ENCODE results near the gene CAPN12. TPM values are rescaled to one million over a fixed set of nuclear protein-coding genes. Genes with fewer than 3 reads are reported as not detected.

Gene CAPN12
- total and polyA plus RNA-seq, 10 of the 15 experiments (the other 5 are each of a cell fraction or from before 2014, with no cell fraction given), result 0.64 to 4.6 (median 2.0) TPM

DNA sequence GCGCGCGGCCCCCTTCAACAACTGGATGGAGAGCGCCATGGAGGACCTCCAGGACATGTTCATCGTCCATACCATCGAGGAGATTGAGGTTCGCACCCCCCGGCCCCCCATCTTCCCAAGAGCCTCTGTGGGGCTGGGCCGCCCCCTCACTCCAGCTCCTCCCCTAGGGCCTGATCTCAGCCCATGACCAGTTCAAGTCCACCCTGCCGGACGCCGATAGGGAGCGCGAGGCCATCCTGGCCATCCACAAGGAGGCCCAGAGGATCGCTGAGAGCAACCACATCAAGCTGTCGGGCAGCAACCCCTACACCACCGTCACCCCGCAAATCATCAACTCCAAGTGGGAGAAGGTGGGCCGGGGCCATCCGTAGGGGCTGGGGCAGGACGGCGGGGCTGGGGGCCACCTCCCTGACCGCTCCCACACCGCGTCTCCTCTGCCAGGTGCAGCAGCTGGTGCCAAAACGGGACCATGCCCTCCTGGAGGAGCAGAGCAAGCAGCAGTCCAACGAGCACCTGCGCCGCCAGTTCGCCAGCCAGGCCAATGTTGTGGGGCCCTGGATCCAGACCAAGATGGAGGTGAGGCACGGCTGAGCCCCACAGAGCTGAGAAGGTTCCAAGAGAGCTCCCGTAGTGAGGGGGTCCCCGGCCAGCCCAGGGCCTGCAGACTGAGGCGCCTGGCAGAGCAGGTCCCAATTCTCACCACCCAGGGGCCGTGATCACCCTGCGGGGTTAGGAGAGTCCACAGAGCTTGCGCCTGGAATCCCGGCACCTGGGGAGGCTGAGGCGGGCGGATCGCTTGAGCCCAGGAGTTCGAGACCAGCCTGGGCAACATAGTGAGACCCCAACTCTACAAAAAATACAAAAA lies 20.1 kb downstream of the CAPN12 start (continued):
- TF ChIP-seq, protein P1, sequence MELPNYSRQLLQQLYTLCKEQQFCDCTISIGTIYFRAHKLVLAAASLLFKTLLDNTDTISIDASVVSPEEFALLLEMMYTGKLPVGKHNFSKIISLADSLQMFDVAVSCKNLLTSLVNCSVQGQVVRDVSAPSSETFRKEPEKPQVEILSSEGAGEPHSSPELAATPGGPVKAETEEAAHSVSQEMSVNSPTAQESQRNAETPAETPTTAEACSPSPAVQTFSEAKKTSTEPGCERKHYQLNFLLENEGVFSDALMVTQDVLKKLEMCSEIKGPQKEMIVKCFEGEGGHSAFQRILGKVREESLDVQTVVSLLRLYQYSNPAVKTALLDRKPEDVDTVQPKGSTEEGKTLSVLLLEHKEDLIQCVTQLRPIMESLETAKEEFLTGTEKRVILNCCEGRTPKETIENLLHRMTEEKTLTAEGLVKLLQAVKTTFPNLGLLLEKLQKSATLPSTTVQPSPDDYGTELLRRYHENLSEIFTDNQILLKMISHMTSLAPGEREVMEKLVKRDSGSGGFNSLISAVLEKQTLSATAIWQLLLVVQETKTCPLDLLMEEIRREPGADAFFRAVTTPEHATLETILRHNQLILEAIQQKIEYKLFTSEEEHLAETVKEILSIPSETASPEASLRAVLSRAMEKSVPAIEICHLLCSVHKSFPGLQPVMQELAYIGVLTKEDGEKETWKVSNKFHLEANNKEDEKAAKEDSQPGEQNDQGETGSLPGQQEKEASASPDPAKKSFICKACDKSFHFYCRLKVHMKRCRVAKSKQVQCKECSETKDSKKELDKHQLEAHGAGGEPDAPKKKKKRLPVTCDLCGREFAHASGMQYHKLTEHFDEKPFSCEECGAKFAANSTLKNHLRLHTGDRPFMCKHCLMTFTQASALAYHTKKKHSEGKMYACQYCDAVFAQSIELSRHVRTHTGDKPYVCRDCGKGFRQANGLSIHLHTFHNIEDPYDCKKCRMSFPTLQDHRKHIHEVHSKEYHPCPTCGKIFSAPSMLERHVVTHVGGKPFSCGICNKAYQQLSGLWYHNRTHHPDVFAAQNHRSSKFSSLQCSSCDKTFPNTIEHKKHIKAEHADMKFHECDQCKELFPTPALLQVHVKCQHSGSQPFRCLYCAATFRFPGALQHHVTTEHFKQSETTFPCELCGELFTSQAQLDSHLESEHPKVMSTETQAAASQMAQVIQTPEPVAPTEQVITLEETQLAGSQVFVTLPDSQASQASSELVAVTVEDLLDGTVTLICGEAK (IDR thresholded peaks at IDR 0.05; ENCODE audit: borderline replicate concordance), result no peak
- no peak for TF ChIP-seq SIX5 (IDR thresholded peaks at IDR 0.05; ENCODE audit: low read depth, low read length, severe bottlenecking)
- TF ChIP-seq IRF4 (IDR thresholded peaks at IDR 0.05; ENCODE audit: low read depth, low read length), result no peak
- TF ChIP-seq SP1 (IDR thresholded peaks at IDR 0.05; ENCODE audit: low read depth, low read length), result no peak
- TF ChIP-seq MEF2A (IDR thresholded peaks at IDR 0.05; ENCODE audit: insufficient read depth, low read depth, low read length), result no peak
- TF ChIP-seq RCOR1 (conservative IDR thresholded peaks at IDR 0.05; ENCODE audit: low read depth, low read length), result no peak

DNA sequence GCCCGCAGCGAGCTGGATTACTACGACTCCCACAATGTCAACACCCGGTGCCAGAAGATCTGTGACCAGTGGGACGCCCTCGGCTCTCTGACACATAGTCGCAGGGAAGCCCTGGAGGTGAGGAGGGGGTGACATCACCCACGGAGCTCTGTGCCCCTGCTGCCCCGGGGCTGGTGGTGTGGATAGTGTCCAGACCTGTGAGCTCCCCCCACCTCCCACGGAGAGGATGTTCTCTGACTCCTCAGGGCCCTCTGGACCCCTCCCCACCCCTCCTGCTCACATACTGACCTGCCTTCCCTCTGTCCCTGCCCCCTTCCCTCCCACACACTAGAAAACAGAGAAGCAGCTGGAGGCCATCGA lies 20.7 kb downstream of the CAPN12 start:
- intact Hi-C loops (cut with micrococcal nuclease; ENCODE audit: unreplicated experiment) (no loop called here), in situ Hi-C loops (cut with MboI) (no loop called here)
- Histone ChIP-seq H3K4me2 (ENCODE audit: control insufficient read depth, insufficient read depth) (no peak overlapping the region), H3K36me3 (ENCODE audit: control insufficient read depth in 2 of 2, insufficient read depth in 2 of 2, low read length in 1 of 2) (peaks cover 21 to 46% of the 10 kb centered on the region in 2 experiments), H3K9ac (ENCODE audit: control insufficient read depth, insufficient read depth, low read length) (no peak overlapping the region), H4K20me1 (ENCODE audit: control insufficient read depth, insufficient read depth) (no peaks in the 10 kb centered on the region), H2AFZ (ENCODE audit: control insufficient read depth, low read depth, low read length) (no peak overlapping the region), H3K9me3 (replicated peaks; ENCODE audit: control insufficient read depth, insufficient read depth, low read length) (no peaks in the 10 kb centered on the region), H3K4me3 (no peak overlapping the region), H3K27ac (ENCODE audit: control insufficient read depth, insufficient read depth) (no peak overlapping the region), H3K79me2 (ENCODE audit: control insufficient read depth, insufficient read depth, low read length) (no peaks in the 10 kb centered on the region), H3K4me1 (ENCODE audit: control insufficient read depth, insufficient read depth, low read length) (no peaks in the 10 kb centered on the region), H3K27me3 (replicated peaks in 1 of 2; ENCODE audit: control insufficient read depth in 2 of 2, insufficient read depth in 2 of 2, low read length in 1 of 2) (no peaks in the 10 kb centered on the region)
- TF ChIP-seq NR2F1 (conservative IDR thresholded peaks at IDR 0.05) (no peak), PML (IDR thresholded peaks at IDR 0.05; ENCODE audit: low read length) (no peak), RCOR1 (conservative IDR thresholded peaks at IDR 0.05; ENCODE audit: low read depth, low read length) (no peak)
- TF ChIP-seq, protein P2, sequence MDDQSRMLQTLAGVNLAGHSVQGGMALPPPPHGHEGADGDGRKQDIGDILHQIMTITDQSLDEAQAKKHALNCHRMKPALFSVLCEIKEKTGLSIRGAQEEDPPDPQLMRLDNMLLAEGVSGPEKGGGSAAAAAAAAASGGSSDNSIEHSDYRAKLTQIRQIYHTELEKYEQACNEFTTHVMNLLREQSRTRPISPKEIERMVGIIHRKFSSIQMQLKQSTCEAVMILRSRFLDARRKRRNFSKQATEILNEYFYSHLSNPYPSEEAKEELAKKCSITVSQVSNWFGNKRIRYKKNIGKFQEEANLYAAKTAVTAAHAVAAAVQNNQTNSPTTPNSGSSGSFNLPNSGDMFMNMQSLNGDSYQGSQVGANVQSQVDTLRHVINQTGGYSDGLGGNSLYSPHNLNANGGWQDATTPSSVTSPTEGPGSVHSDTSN (IDR thresholded peaks at IDR 0.05; ENCODE audit: insufficient replicate concordance, low read depth, low read length), result no peak
- no peak for FAIRE-seq
- RAD21 ChIA-PET (ENCODE audit: unreplicated experiment), result no interaction called here
- ATAC-seq, result no peak
- SMC1A ChIA-PET (ENCODE audit: uncharacterized antibody, unreplicated experiment), result interaction anchor here (1.4 kb wide), 1 partner anchor 179 kb away, joined by 5 read pairs; no protein-coding TSS in a partner anchor
- no peak for DNase-seq (ENCODE audit: low read depth, low spot score)
- 92% methylated on average over 10 of the region's 11 CpGs for WGBS (ENCODE audit: insufficient coverage, insufficient replicate concordance, low lambda C conversion rate, missing lambda C conversion rate)
- CTCF ChIA-PET, result interaction anchor here (1.1 to 1.8 kb wide), 2 partner anchors 180 to 207 kb away, joined by 3 to 7 read pairs; partner anchors contain the start of genes MRPS12 and SARS2
- no TSS peak for BruUV-seq (replicated peaks)
- POLR2A ChIA-PET, result no interaction called here

Data from GM12878 (cell line).